Mesothelial cell of epicardium (in vitro differentiated cells): ENCODE data around the gene RFTN1. TPM values are rescaled to one million over a fixed set of nuclear protein-coding genes. Genes with fewer than 3 reads are reported as not detected.

Source experiments
- DNase-seq, 2 experiments: peaks; one replicate each; pipeline ENCODE4 v3.0.0; 2021; ENCODE audit warnings: low spot score in 2 of 2; ENCODE audit not compliant: unreplicated experiment in 2 of 2
- H3K27ac Mint-ChIP-seq: 2 replicates; pipeline ENCODE4 v1.8.0; 2021; ENCODE audit warnings: mixed read lengths
- H3K27me3 Mint-ChIP-seq: 2 replicates; pipeline ENCODE4 v1.8.0; 2021; ENCODE audit warnings: low read depth, mixed read lengths
- H3K36me3 Mint-ChIP-seq: 2 replicates; pipeline ENCODE4 v1.8.0; 2021; ENCODE audit warnings: mixed read lengths
- H3K4me1 Mint-ChIP-seq: 2 replicates; pipeline ENCODE4 v1.8.0; 2021; ENCODE audit warnings: mixed read lengths
- H3K4me3 Mint-ChIP-seq: 2 replicates; pipeline ENCODE4 v1.8.0; 2021; ENCODE audit warnings: mild to moderate bottlenecking, moderate library complexity, mixed read lengths
- H3K9me3 Mint-ChIP-seq: 2 replicates; pipeline ENCODE4 v1.8.0; 2021; ENCODE audit warnings: mixed read lengths
- CTCF ChIP-seq: fragments of 200-600 bp; sonication (generic); IDR thresholded peaks from one replicate; pipeline ENCODE4 v1.5.0; 2021; ENCODE audit warnings: antibody characterized with exemption; ENCODE audit not compliant: unreplicated experiment
- total RNA-seq: library from RNA; stranded (reverse); gene quantifications from 3 replicates; pipeline ENCODE4 v1.2.1, GENCODE V29; 2021

Gene RFTN1
- total RNA-seq, 1 donor from 2014 or later, result 10.0 TPM

- Mint-ChIP-seq H3K36me3 (no peaks in the 10 kb centered on the region), H3K4me3 (no peak overlapping the region), H3K27ac (no peak overlapping the region), H3K9me3 (no peaks in the 10 kb centered on the region), H3K27me3 (peaks cover 34% of the 10 kb centered on the region), H3K4me1 (peaks cover 11% of the 10 kb centered on the region)
- TF ChIP-seq CTCF, result no peak
- DNase-seq, result no peak
These were observed 58.5 kb downstream of the RFTN1 start for GRCh38 chr3:16455001-16455400.

- Mint-ChIP-seq H3K4me1 (peaks cover 20% of the 10 kb centered on the region), H3K27ac (no peak overlapping the region), H3K27me3 (peaks cover 34% of the 10 kb centered on the region), H3K9me3 (no peaks in the 10 kb centered on the region), H3K36me3 (no peaks in the 10 kb centered on the region), H3K4me3 (no peak overlapping the region)
- TF ChIP-seq CTCF, result no peak
- DNase-seq, result no peak
These were observed 61.2 kb downstream of the RFTN1 start for GRCh38 chr3:16452261-16452660.

GRCh38 chr3:16449369-16449768, 64.1 kb downstream of the RFTN1 start:
- H3K4me3 Mint-ChIP-seq, result no peak overlapping the region
- DNase-seq, result no peak
- H3K9me3 Mint-ChIP-seq, result no peaks in the 10 kb centered on the region
- peaks cover 9% of the 10 kb centered on the region for H3K4me1 Mint-ChIP-seq
- no peaks in the 10 kb centered on the region for H3K36me3 Mint-ChIP-seq
- H3K27me3 Mint-ChIP-seq, result peaks cover 20% of the 10 kb centered on the region
- no peak overlapping the region for H3K27ac Mint-ChIP-seq
- TF ChIP-seq CTCF, result no peak

GRCh38 chr3:16448639-16449070, 64.8 kb downstream of the RFTN1 start:
- H3K27me3 Mint-ChIP-seq, result peaks cover 14% of the 10 kb centered on the region
- H3K36me3 Mint-ChIP-seq, result no peaks in the 10 kb centered on the region
- peak in 1 of 2 experiments; percentile 43 for DNase-seq
- no peaks in the 10 kb centered on the region for H3K9me3 Mint-ChIP-seq
- H3K27ac Mint-ChIP-seq, result peak overlapping the region; percentile 78
- peaks cover 9% of the 10 kb centered on the region for H3K4me1 Mint-ChIP-seq
- no peak overlapping the region for H3K4me3 Mint-ChIP-seq
- TF ChIP-seq CTCF, result no peak

- H3K36me3 Mint-ChIP-seq, result no peaks in the 10 kb centered on the region
These were observed 66.4 kb downstream of the RFTN1 start for GRCh38 chr3:16447135-16447534.

More at GRCh38 chr3:16447135-16447534, 66.4 kb downstream of the RFTN1 start:
- DNase-seq, result no peak
- H3K4me3 Mint-ChIP-seq, result no peak overlapping the region
- peaks cover 5% of the 10 kb centered on the region for H3K9me3 Mint-ChIP-seq
- peaks cover 7% of the 10 kb centered on the region for H3K27me3 Mint-ChIP-seq
- no peak for TF ChIP-seq CTCF
- H3K27ac Mint-ChIP-seq, result no peak overlapping the region
- H3K4me1 Mint-ChIP-seq, result peaks cover 9% of the 10 kb centered on the region
